HepG2 (cell line): ENCODE measurements around the gene NFASC. TPM values are rescaled to one million over a fixed set of nuclear protein-coding genes. Genes with fewer than 3 reads are reported as not detected.

ENCODE experiments used
- ATAC-seq: fragments of 200-7000 bp; cut with Tn5 transposase; 3 replicates; pipeline ENCODE4 v1.9.1; 2020; ENCODE audit warnings: mild to moderate bottlenecking, moderate library complexity
- BruUV-seq: library from RNA; stranded (reverse); fragments of 400-500 nt; replicated peaks from 2 replicates; lab custom pipeline; 2021; lab: Mats Ljungman, UMichigan
- CTCF ChIA-PET: fragments of 300-600 bp; formaldehyde crosslinking; extraction: SDS; loops from one replicate; lab custom pipeline; 2021; ENCODE audit warnings: low total read pairs, inconsistent platforms, low intra/inter-chr PET ratio; lab: Yijun Ruan, JAX
- POLR2A ChIA-PET: fragments of 350-600 bp; sonication (Branson Sonifier 250); formaldehyde crosslinking; loops from one replicate; lab custom pipeline; 2020; ENCODE audit warnings: antibody characterized with exemption, inconsistent platforms; lab: Yijun Ruan, JAX
- DNase-seq: peaks from one replicate; pipeline ENCODE4 v3.0.0-alpha.2; 2015; ENCODE audit warnings: low spot score
- FAIRE-seq: peaks from 3 replicates; lab custom pipeline; 2011; peaks lifted over from hg19 to GRCh38; lab: Jason Lieb, UNC
- H2AFZ ChIP-seq: one replicate; pipeline ENCODE4 v1.6.1; 2011; ENCODE audit warnings: low read length, inconsistent platforms
- H3K27ac ChIP-seq: fragments of 300-600 bp; 3 replicates; pipeline ENCODE4 v1.8.0; 2011; ENCODE audit warnings: mixed run types, mild to moderate bottlenecking, mixed read lengths, low read length, inconsistent platforms; ENCODE audit not compliant: insufficient read depth; ENCODE audit errors: extremely low read length
- H3K27me3 ChIP-seq, 2 experiments: fragments of 200-600 bp in 1 of 2; 2 replicates in 1 of 2; 3 replicates in 1 of 2; pipeline versions ENCODE4 v1.6.0 to v1.8.0; 2011; ENCODE audit warnings: low read length in 2 of 2, mild to moderate bottlenecking in 2 of 2, moderate library complexity in 2 of 2, inconsistent platforms in 1 of 2; ENCODE audit not compliant: insufficient read depth in 2 of 2, control insufficient read depth in 1 of 2
- H3K36me3 ChIP-seq, 2 experiments: fragments of 200-600 bp in 1 of 2; replicated peaks in 1 of 2; 2 replicates in 1 of 2; 3 replicates in 1 of 2; pipeline versions ENCODE4 v1.5.1 to v1.8.0; 2011; ENCODE audit warnings: low read length in 2 of 2, inconsistent platforms in 1 of 2; ENCODE audit not compliant: insufficient read depth in 2 of 2, control insufficient read depth in 1 of 2
- H3K4me1 ChIP-seq: 2 replicates; pipeline ENCODE4 v1.5.1; 2012; ENCODE audit warnings: low read length, inconsistent platforms; ENCODE audit not compliant: insufficient read depth
- H3K4me2 ChIP-seq: 2 replicates; pipeline ENCODE4 v1.6.0; 2011; ENCODE audit warnings: low read depth, low read length, inconsistent platforms
- H3K4me3 ChIP-seq, 3 experiments: fragments of 200-600 bp in 1 of 3; sonication (generic), shearing (Covaris generic) in 1 of 3; replicated peaks in 1 of 3; 2 replicates each; pipeline ENCODE4 v1.5.1; 2011 to 2016; ENCODE audit warnings: low read length in 3 of 3, inconsistent platforms in 2 of 3, low read depth in 2 of 3, mild to moderate bottlenecking in 2 of 3, control low read depth in 1 of 3, mixed read lengths in 1 of 3; ENCODE audit not compliant: insufficient read depth in 1 of 3
- H3K79me2 ChIP-seq: one replicate; pipeline ENCODE4 v1.6.1; 2011; ENCODE audit warnings: low read length, inconsistent platforms; ENCODE audit not compliant: insufficient read depth
- H3K9ac ChIP-seq: 2 replicates; pipeline ENCODE4 v1.6.0; 2011; ENCODE audit warnings: mild to moderate bottlenecking, low read depth, low read length, inconsistent platforms; ENCODE audit not compliant: insufficient read depth
- H3K9me3 ChIP-seq: 2 replicates; pipeline ENCODE4 v1.5.1; 2012; ENCODE audit warnings: mild to moderate bottlenecking, low read length
- H4K20me1 ChIP-seq: 2 replicates; pipeline ENCODE4 v1.6.0; 2011; ENCODE audit warnings: inconsistent platforms, mild to moderate bottlenecking, low read length, moderate library complexity; ENCODE audit not compliant: insufficient read depth
- ATF5 ChIP-seq: sonication (generic); formaldehyde crosslinking; IDR thresholded peaks from 2 replicates; pipeline ENCODE4 v1.4.0; 2020; ENCODE audit warnings: mild to moderate bottlenecking, low read depth, missing genetic modification reagents
- BORCS8-MEF2B ChIP-seq: sonication (generic); formaldehyde crosslinking; IDR thresholded peaks from 2 replicates; pipeline ENCODE4 v1.8.0; 2022; ENCODE audit warnings: mild to moderate bottlenecking, missing genetic modification reagents
- MTF2 ChIP-seq: sonication (generic); formaldehyde crosslinking; IDR thresholded peaks from 2 replicates; pipeline ENCODE4 v1.5.0; 2020; ENCODE audit warnings: missing genetic modification reagents, borderline replicate concordance
- NFRKB ChIP-seq: fragments of 450-650 bp; IDR thresholded peaks from 2 replicates; pipeline ENCODE4 v1.6.1; 2017
- PHF20 ChIP-seq: sonication (generic); formaldehyde crosslinking; IDR thresholded peaks from 2 replicates; pipeline ENCODE4 v1.5.0; 2020; ENCODE audit warnings: mild to moderate bottlenecking, missing genetic modification reagents
- PLRG1 ChIP-seq: fragments of 450-650 bp; conservative IDR thresholded peaks from 2 replicates; pipeline ENCODE4 v1.6.1; 2016
- POGK ChIP-seq: sonication (generic); formaldehyde crosslinking; conservative IDR thresholded peaks from 2 replicates; pipeline ENCODE4 v1.8.0; 2022; ENCODE audit warnings: mild to moderate bottlenecking, moderate library complexity, missing genetic modification reagents
- THYN1 ChIP-seq: sonication (generic); formaldehyde crosslinking; IDR thresholded peaks from 2 replicates; pipeline ENCODE4 v1.8.1; 2023; ENCODE audit warnings: low read depth, mild to moderate bottlenecking, moderate library complexity, missing genetic modification reagents, borderline replicate concordance
- YEATS4 ChIP-seq: sonication (generic); formaldehyde crosslinking; IDR thresholded peaks from 2 replicates; pipeline ENCODE4 v1.4.0; 2020; ENCODE audit warnings: missing genetic modification reagents, borderline replicate concordance
- ZNF12 ChIP-seq: sonication (generic); formaldehyde crosslinking; IDR thresholded peaks from 2 replicates; pipeline ENCODE4 v1.5.0; 2020; ENCODE audit warnings: missing genetic modification reagents
- ZNF20 ChIP-seq: sonication (generic); formaldehyde crosslinking; IDR thresholded peaks from 2 replicates; pipeline ENCODE4 v1.4.0; 2020; ENCODE audit warnings: mild to moderate bottlenecking, moderate library complexity, missing genetic modification reagents
- ZNF839 ChIP-seq: sonication (generic); formaldehyde crosslinking; IDR thresholded peaks from 2 replicates; pipeline ENCODE4 v1.4.0; 2020; ENCODE audit warnings: missing genetic modification reagents, mild to moderate bottlenecking, borderline replicate concordance
- in situ Hi-C: cut with HindIII; loops from 2 replicates; pipeline ENCODE4 v1.10.0; 2017; ENCODE audit warnings: low pct_unique_long_range_greater_than_20kb; ENCODE audit not compliant: extremely low pct_ligation_motif_present
- intact Hi-C: fragments of 100-400 bp; cut with micrococcal nuclease; formaldehyde crosslinking; loops from one replicate; pipeline ENCODE4 v1.10.0; 2022; ENCODE audit not compliant: unreplicated experiment
- polyA plus RNA-seq, 8 experiments: library from polyadenylated mRNA; depleted of rRNA in 3 of 8; stranded (reverse) in 7 of 8; unstranded in 1 of 8; fragments of >200 nt; fragmentation: Illumina TruSeq in 4 of 8; extraction: Trizol in 4 of 8; gene quantifications; 2 replicates each; pipeline versions ENCODE4 v1.2.1 to v1.2.3, GENCODE V29; 2011 to 2016; ENCODE audit warnings: low read depth in 4 of 8, missing spikeins in 1 of 8, mixed read lengths in 1 of 8; ENCODE audit not compliant: insufficient read depth in 1 of 8
- total RNA-seq, 5 experiments: library from RNA; depleted of rRNA; stranded (reverse); fragments of >200 nt; fragmentation: Illumina TruSeq; extraction: Trizol; gene quantifications; 2 replicates each; pipeline ENCODE4 v1.2.3, GENCODE V29; 2016; ENCODE audit warnings: low read depth in 1 of 5

Gene NFASC
- total and polyA plus RNA-seq, 2 of the 13 experiments (the other 11 are each of a cell fraction or from before 2014, with no cell fraction given), result not detected

GRCh38 chr1:204842892-204843291 lies 27.8 kb upstream of the NFASC start:
- CTCF ChIA-PET, result no interaction called here
- Histone ChIP-seq H4K20me1 (no peaks in the 10 kb centered on the region), H2AFZ (no peak overlapping the region), H3K36me3 (no peaks in the 10 kb centered on the region), H3K4me1 (no peaks in the 10 kb centered on the region), H3K9me3 (no peaks in the 10 kb centered on the region), H3K4me3 (no peak overlapping the region), H3K27me3 (peaks cover 0 to 8% of the 10 kb centered on the region in 2 experiments; a peak in 2 of 5 replicates), H3K79me2 (no peaks in the 10 kb centered on the region), H3K27ac (no peak overlapping the region), H3K9ac (no peak overlapping the region), H3K4me2 (no peak overlapping the region)
- in situ Hi-C loops (no loop called here), intact Hi-C loops (no loop called here)
- no TSS peak for BruUV-seq
- TF ChIP-seq ZNF12 (CRISPR knock-in tag) (no peak), ZNF20 (CRISPR knock-in tag) (no peak), PLRG1 (no peak), BORCS8-MEF2B (no peak), THYN1 (CRISPR knock-in tag) (no peak), ZNF839 (CRISPR knock-in tag) (no peak), MTF2 (no peak), ATF5 (CRISPR knock-in tag) (no peak), POGK (CRISPR knock-in tag) (no peak), NFRKB (no peak), YEATS4 (no peak), PHF20 (no peak)
- no peak for DNase-seq
- no peak for FAIRE-seq
- POLR2A ChIA-PET, result no interaction called here
- ATAC-seq, result no peak
